Gastroesophageal sphincter (tissue), 4 donors: ENCODE results near the gene CATSPER4. TPM values are rescaled to one million over a fixed set of nuclear protein-coding genes. Genes with fewer than 3 reads are reported as not detected.

Experiments
- ATAC-seq: fragments of 150-250 bp; one replicate; pipeline ENCODE4 v1.9.1; 2016; ENCODE audit warnings: mild to moderate bottlenecking, moderate library complexity
- H3K27ac ChIP-seq, 4 donors: fragments of 200-600 bp; sonication (generic) in 3 of 4; 1 replicate in 3 of 4; 2 replicates in 1 of 4; pipeline ENCODE4 v1.5.1; 2016 to 2019
- H3K27me3 ChIP-seq: fragments of 200-600 bp; sonication (generic); one replicate; pipeline ENCODE4 v1.5.1; 2019
- H3K36me3 ChIP-seq, 2 donors: fragments of 200-600 bp; sonication (generic); one replicate each; pipeline ENCODE4 v1.5.1; 2019; ENCODE audit warnings: control low read depth in 1 of 2
- H3K4me1 ChIP-seq, 3 donors: fragments of 200-600 bp; sonication (generic); 1 replicate in 2 of 3; 2 replicates in 1 of 3; pipeline ENCODE4 v1.5.1; 2016 to 2019; ENCODE audit warnings: control low read depth in 2 of 3
- H3K4me3 ChIP-seq, 2 donors: fragments of 200-600 bp; sonication (generic); one replicate each; pipeline ENCODE4 v1.5.1; 2019; ENCODE audit warnings: mild to moderate bottlenecking in 1 of 2, moderate library complexity in 1 of 2
- H3K9me3 ChIP-seq, 3 donors: fragments of 200-600 bp; sonication (generic); one replicate each; pipeline ENCODE4 v1.5.1; 2017 to 2019; ENCODE audit warnings: control low read depth in 2 of 3
- EP300 ChIP-seq: sonication (generic); formaldehyde crosslinking; IDR thresholded peaks from one replicate; pipeline ENCODE4 v1.6.1; 2017; ENCODE audit warnings: antibody characterized with exemption, mild to moderate bottlenecking
- POLR2A ChIP-seq, 2 donors: fragments of 450-650 bp; IDR thresholded peaks; one replicate each; pipeline ENCODE4 v1.6.1; 2017; ENCODE audit warnings: antibody characterized with exemption in 2 of 2, mild to moderate bottlenecking in 2 of 2, moderate library complexity in 1 of 2
- POLR2AphosphoS5 ChIP-seq: sonication (generic); formaldehyde crosslinking; IDR thresholded peaks from one replicate; pipeline ENCODE4 v1.6.1; 2017; ENCODE audit warnings: antibody characterized with exemption
- WGBS, 2 donors: methylation state at CpG; one replicate each; pipeline ENCODE4 v1.1.5; 2018; ENCODE audit warnings: low coverage in 1 of 2; 5-methylcytosine and 5-hydroxymethylcytosine counted together
- total RNA-seq, 4 donors: library from RNA; depleted of rRNA; stranded (reverse); fragments of >200 nt; gene quantifications; one replicate each; pipeline ENCODE4 v1.1.0, GENCODE V29; 2016
- TF ChIP-seq, protein P1 (sequence below), 4 experiments: fragments of 200-600 bp in 2 of 4; fragments of 450-650 bp in 2 of 4; sonication (generic) in 1 of 4; IDR thresholded peaks; one replicate each; pipeline ENCODE4 v1.5.1; 2017 to 2019; ENCODE audit warnings: antibody characterized with exemption in 4 of 4, mild to moderate bottlenecking in 2 of 4, moderate library complexity in 2 of 4

CATSPER4 gene
- total RNA-seq, 4 donors from 2014 or later = not detected

DNA sequence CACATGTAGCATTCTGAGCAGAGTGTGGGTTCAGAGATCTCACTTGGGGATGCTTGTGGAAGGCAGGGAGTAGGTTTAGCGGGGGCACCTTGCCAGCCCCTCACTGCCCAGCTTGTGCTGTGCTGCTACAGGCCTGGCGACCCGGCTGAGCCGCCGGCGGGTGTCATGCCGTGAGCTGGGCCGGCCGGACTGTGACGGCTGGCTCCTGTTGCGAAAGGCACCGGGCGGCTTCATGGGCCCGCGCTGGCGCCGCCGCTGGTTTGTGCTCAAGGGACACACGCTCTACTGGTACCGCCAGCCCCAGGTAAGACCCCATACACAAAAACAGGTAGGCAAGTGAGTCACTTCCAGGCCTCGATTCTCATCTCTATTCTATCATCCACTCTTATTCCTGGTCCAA, 5.5 kb upstream of the CATSPER4 start:
- Histone ChIP-seq H3K27me3 (no peaks in the 10 kb centered on the region), H3K4me1 (no peaks in the 10 kb centered on the region), H3K36me3 (no peaks in the 10 kb centered on the region), H3K9me3 (no peaks in the 10 kb centered on the region), H3K4me3 (no peak overlapping the region), H3K27ac (no peak overlapping the region)
- TF ChIP-seq, protein P1, sequence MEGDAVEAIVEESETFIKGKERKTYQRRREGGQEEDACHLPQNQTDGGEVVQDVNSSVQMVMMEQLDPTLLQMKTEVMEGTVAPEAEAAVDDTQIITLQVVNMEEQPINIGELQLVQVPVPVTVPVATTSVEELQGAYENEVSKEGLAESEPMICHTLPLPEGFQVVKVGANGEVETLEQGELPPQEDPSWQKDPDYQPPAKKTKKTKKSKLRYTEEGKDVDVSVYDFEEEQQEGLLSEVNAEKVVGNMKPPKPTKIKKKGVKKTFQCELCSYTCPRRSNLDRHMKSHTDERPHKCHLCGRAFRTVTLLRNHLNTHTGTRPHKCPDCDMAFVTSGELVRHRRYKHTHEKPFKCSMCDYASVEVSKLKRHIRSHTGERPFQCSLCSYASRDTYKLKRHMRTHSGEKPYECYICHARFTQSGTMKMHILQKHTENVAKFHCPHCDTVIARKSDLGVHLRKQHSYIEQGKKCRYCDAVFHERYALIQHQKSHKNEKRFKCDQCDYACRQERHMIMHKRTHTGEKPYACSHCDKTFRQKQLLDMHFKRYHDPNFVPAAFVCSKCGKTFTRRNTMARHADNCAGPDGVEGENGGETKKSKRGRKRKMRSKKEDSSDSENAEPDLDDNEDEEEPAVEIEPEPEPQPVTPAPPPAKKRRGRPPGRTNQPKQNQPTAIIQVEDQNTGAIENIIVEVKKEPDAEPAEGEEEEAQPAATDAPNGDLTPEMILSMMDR (IDR thresholded peaks at IDR 0.05) = no peak
- TF ChIP-seq EP300 (no peak), POLR2A (IDR thresholded peaks at IDR 0.05) (no peak), POLR2AphosphoS5 (no peak)
- no peak for ATAC-seq
- 83 to 96% methylated on average over 1 to 11 of the region's 21 CpGs for WGBS, 2 donors

DNA sequence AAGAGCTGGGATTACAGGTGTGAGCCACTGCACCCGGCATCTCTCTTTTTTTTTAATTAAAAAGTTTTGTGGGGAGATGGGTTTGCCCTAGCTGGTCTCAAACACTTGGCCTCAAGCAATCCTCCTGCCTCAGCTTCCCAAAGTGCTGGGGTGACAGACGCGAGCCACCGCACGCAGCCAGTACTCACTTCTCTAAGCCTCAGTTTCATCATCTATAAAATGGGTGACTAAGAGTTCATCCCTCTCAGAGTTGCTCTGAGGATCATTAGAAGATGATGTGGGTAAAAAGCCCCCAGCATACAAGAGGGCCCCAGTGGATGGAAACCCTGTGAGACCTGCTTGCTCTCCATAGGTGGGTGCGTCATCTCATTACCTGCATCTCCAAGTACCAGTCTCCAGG, 2.5 kb upstream of the CATSPER4 start:
- Histone ChIP-seq H3K4me1 (no peaks in the 10 kb centered on the region), H3K36me3 (no peaks in the 10 kb centered on the region), H3K27me3 (no peaks in the 10 kb centered on the region), H3K4me3 (no peak overlapping the region), H3K27ac (no peak overlapping the region), H3K9me3 (no peaks in the 10 kb centered on the region)
- no peak for ATAC-seq
- WGBS, 2 donors = 100% methylated on average over 1 of the region's 6 CpGs; no CpG with 5 or more reads in 1 of the 2 donors
- no peak for TF ChIP-seq EP300
- TF ChIP-seq POLR2AphosphoS5 = no peak
- TF ChIP-seq, protein P1 (IDR thresholded peaks at IDR 0.05) = no peak
- no peak for TF ChIP-seq POLR2A (IDR thresholded peaks at IDR 0.05)

DNA sequence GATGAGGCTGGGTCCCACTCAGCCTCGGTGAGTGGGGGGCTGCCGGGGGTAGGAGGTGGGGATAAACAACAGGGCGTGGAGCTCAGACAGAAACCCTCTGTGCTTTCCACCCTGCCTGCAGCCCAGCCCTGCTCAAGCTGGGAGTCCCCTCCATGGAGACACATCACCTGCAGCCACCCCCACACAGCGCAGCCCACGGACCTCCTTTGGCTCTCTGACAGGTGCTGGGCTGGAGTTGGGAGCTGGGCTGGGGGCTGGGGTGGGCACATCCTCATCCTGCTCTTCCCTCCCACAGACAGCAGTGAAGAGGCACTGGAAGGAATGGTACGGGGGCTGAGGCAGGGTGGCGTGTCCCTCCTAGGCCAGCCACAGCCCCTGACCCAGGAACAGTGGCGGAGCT, 1.9 kb upstream of the CATSPER4 start:
- no CpG with 5 or more reads among the region's 8 CpGs for WGBS, 2 donors
- ATAC-seq = no peak
- TF ChIP-seq, protein P1 (IDR thresholded peaks at IDR 0.05) = no peak
- TF ChIP-seq POLR2A (IDR thresholded peaks at IDR 0.05) = no peak
- TF ChIP-seq POLR2AphosphoS5 = no peak
- TF ChIP-seq EP300 = no peak

DNA sequence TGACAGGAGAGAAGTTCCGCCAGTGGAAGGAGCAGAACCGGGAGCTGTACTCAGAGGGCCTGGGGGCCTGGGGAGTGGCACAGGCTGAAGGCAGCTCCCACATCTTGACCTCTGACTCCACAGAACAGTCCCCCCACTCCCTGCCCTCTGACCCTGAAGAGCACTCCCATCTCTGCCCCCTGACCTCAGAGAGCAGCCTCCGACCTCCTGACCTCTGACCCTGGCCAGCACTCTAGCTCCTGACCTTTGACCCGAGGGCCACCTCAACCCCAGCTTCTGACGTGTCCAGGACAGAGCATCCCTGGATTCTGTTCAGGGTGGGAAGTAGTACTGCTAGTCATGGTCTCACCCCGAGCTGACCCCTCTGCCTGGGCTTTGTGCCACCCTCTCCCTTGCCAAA, 1.1 kb upstream of the CATSPER4 start:
- 60 to 69% methylated on average over 2 to 3 of the region's 6 CpGs for WGBS, 2 donors
- Histone ChIP-seq H3K27ac (no peak overlapping the region), H3K27me3 (no peaks in the 10 kb centered on the region), H3K4me3 (no peak overlapping the region), H3K9me3 (no peaks in the 10 kb centered on the region), H3K36me3 (no peaks in the 10 kb centered on the region), H3K4me1 (no peaks in the 10 kb centered on the region)
- TF ChIP-seq POLR2AphosphoS5 (no peak), EP300 (no peak), POLR2A (IDR thresholded peaks at IDR 0.05) (no peak)
- TF ChIP-seq, protein P1 (IDR thresholded peaks at IDR 0.05) = no peak
- ATAC-seq = no peak

More for the DNA sequence above, 1.9 kb upstream of the CATSPER4 start:
- no peaks in the 10 kb centered on the region for H3K4me1 ChIP-seq
- no peaks in the 10 kb centered on the region for H3K36me3 ChIP-seq
- H3K27me3 ChIP-seq = no peaks in the 10 kb centered on the region
- H3K27ac ChIP-seq = no peak overlapping the region
- no peak overlapping the region for H3K4me3 ChIP-seq
- no peaks in the 10 kb centered on the region for H3K9me3 ChIP-seq

DNA sequence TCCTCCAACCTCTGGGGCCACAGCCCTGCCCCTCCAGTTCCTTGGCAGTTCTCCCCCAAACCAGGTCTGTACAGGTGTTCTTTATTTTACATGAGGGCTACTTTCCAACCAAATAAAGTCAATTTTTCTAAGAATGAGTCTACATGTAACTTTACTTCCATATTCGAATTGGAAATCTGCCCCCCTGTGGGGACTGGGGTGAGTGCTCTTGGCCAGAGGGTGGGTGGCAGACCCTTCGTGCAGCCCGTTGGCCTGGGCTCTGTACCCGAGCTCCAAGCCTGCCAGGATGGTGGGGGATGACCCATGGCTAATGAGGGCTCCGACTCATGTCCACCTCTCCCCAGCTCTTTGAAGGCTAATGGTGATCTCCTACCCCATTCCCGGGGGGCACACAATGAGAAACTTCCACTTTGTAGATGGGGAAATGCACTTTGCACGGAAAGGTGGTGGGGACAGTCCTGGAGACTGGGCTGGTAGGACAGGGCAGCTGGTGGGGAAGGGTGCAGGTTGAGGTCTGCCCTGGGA, 589 bp upstream of the CATSPER4 start:
- no peaks in the 10 kb centered on the region for H3K27me3 ChIP-seq
- whole genome bisulfite sequencing, 2 donors = no CpG with 5 or more reads among the region's 7 CpGs
- H3K27ac ChIP-seq = no peak overlapping the region
- H3K36me3 ChIP-seq = no peaks in the 10 kb centered on the region
- no peaks in the 10 kb centered on the region for H3K4me1 ChIP-seq
- H3K9me3 ChIP-seq = no peaks in the 10 kb centered on the region
- no peak for ATAC-seq
- TF ChIP-seq EP300 (no peak), POLR2A (IDR thresholded peaks at IDR 0.05) (no peak)
- TF ChIP-seq, protein P1 (IDR thresholded peaks at IDR 0.05) = no peak
- no peak overlapping the region for H3K4me3 ChIP-seq
